Measurements from ENCODE around the gene OR4E1. TPM values are rescaled to one million over a fixed set of nuclear protein-coding genes. Genes with fewer than 3 reads are reported as not detected.
"Not testable (repeated sequence)": the region's sequence is repeated elsewhere in the genome, so short reads cannot be mapped to it uniquely, and the experiment has no call there.

OR4E1 gene
- total RNA-seq, 1 donor from 2014 or later: not detected

DNA sequence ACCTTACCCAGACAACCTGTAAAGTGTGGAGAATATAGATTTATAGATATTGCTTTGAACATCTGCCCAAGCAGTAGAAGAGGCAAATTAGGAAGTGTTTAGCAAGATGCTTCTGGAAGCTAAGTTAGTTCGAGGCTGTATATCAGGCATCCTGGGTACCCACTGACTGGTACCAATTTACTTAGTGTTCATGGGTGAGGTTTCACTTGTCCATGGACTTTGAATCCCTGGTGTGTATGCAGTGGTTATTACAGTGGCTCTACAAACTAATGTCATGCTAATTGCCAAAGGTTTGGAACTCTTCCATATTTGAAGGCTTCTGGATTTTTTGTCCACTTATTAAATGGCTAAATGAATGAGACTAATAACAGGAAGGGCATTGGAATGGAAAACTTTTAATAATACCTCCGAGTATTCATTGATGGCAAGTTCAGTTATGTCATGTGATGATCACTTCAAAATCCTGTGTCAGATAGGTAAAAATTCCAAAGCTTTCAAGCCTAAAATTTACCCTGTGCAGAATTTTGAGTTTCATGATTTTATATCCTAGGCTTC, 20.2 kb downstream of the OR4E1 start, which contains the start of gene OR4E2:
Gene OR4E2 (plus strand): TSS at position 505 of the 555 bp plus-strand sequence. CDS start 11,248 bp downstream, outside the sequence.
- no peak for DNase-seq (ENCODE audit: low spot score)

DNA sequence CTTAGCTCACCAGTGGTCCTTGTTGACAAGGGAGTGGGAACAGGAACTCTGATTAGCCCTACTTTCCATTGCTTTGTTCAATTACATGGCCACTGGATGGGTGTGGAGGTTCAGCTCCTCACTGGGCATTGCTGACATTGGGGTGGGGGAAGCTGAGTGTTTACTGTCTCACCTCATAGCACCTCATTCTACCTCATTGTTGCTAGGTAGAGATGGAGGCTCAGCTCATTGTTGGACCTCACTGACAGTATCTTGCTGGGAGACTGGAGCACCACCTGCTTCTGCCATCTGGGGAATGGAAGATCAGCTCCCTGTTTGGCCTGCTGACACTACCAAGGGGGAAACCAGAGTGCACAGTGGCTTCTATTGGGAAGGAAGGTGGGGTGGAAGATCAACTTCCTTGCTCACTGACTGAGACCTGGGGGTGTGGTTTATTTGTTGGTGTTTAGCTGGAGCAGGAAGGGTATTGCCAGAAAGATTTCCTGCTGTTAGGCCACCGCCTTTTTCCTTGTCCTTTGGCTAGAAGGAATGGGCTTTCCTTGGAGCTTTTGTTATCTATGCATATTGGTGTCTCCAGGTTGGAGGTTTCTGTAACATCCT, 21.3 kb downstream of the OR4E1 start:
- no peak for DNase-seq (ENCODE audit: low spot score)

DNA sequence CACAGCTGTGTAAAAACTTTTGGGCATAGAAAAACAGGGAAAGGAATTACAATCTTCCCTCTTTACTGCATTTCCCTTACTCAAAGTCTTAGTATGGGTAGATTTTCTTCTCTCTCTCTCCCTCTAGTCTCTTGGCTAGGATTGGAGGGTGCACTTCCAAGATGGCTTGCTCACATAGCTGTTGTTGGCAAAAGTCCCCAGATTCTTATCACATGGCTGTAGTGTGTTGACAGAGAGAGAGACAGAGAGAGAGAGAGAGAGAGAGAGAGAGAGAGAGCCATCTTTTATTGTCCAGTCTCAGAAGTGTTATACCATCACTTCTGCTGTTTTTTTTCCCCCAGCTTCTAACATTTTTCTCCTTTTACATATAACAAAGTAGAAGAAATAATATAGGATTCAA, 26.2 kb downstream of the OR4E1 start:
- no peak for DNase-seq (ENCODE audit: low spot score)

DNA sequence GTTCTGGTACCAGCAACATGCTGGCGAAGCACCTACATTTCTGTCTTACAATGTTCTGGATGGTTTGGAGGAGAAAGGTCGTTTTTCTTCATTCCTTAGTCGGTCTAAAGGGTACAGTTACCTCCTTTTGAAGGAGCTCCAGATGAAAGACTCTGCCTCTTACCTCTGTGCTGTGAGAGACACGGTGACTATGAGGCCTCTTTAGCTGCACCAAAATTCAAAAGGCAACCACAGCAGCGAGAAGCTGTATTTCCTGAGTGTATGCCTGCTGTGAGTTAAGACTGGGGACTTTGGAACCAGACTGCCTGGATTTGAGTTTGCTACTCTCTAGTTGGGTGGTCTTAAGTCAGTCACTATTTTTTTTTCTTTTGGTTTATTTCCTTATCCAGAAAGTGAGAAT, 30.2 kb downstream of the OR4E1 start:
- no peak for DNase-seq (ENCODE audit: low spot score)

DNA sequence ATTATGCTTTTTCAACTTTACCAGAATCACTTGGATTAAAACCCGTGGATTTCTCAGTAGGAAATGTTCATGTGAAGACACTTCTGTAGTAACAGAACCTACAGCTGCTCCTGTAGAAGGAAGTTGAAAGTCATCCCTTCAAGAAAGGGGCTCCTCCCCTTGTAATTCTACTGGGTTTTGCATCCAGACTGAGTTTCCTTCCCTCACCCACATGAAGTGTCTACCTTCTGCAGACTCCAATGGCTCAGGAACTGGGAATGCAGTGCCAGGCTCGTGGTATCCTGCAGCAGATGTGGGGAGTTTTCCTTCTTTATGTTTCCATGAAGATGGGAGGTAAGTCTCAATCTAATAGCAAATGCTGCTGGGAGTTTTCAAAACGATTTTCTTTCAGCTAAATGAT, 30.9 kb downstream of the OR4E1 start:
- no peak for DNase-seq (ENCODE audit: low spot score)

DNA sequence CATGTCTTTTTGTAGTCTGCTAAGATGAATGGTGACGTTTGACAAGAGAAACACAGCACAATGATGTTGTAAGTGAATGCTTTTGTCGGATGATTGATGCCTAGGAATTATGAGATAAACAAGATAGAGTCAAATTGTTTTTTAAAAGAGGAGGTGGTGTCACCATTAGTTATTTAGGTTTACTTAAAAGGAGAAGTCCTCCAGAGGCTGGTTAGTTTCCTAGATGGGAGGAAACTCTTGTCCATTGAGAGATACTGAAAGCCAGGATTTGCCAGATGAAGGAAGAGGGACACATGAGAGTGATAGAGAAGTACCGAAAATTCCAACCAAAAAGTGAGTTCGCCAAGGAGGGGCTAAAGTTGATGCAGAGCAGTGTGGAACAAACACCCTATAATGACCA, 38.8 kb downstream of the OR4E1 start, which contains the start of gene OR10G2:
Gene OR10G2 (minus strand): TSS at position 101 of the 400 bp plus-strand sequence. CDS start 98 bp downstream, at position 3.
- no peak for DNase-seq (ENCODE audit: low spot score)

DNA sequence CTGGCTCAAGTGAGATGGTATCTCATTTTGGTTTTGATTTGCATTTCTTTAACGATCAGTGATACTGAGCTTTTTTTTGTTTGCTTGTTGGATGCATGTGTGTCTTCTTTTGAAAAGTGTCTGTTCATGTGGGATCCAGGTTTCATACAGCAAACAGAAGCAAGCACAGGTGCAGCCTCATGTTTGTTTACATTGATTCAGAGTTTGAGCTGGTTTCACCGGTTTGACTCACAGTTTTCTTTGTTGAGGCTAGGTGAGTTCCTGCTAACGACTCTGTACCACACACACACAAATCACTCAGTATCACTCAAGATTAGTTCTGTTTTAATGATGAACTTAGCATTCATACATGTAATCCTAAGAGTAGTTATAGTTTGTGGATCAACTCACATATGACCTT, 42.5 kb downstream of the OR4E1 start:
- no peak for DNase-seq (ENCODE audit: low spot score)

DNA sequence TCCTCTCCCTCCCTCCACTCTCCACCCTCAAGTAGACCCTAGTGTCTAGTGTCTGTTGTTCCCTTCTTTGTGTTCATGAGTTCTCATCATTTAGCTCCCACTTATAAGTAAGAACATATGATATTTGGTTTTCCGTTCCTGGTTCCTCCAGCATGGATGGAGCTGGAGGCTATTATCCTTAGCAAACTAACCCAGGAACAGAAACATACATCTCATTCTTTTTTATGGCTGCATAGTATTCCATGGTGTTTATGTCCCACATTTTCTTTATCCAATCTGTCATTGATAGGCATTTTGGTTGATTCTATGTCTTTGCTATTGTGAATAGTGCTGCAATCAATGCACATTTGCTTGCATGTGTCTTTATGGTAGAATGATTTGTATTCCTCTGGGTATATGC, 43.1 kb downstream of the OR4E1 start:
- not testable (repeated sequence) for DNase-seq (ENCODE audit: low spot score)

DNA sequence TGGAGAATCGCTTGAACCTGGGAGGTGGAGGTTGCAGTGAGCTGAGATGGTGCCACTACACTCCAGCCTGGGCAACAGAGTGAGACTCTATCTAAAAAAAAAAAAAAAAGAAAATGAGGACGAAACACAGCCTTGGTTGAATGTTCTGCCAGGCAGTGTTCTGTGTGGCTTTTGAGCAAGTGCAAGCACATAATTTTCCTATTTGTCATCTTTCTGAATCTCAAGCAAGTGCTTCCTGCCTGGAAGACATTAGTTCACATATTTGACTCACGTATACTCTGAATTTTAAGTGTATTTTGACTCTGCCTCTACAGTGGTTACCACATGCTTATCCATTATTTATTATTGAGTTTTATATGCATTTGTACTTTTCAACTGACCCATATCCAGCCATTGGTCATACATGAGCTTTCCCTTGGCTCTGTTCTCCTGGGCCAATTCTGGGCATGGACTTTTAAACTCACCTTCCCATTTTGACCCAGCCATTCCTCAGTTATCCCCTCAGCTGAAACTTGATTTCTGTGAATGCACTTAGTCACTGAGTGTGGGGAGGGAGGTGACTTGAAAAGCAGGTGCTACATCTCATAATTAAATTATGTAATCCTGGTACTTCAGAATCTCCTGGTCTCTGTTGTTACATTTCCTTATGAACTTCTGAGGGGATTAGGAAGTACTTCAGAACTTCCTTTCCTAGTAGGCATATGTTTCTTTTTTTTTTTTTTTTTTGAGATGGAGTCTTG, 47.0 kb downstream of the OR4E1 start:
- no peak for DNase-seq (ENCODE audit: low spot score)

Other genes starting within 250 kb of the OR4E1 start
- gene CHD8, start 217.7 kb downstream of the OR4E1 start, total RNA-seq: 75.9 TPM
- gene RAB2B, start 196.9 kb downstream of the OR4E1 start, total RNA-seq: 20.6 TPM
- gene TOX4, start 196.6 kb downstream of the OR4E1 start, total RNA-seq: 66.7 TPM
- gene METTL3, start 162.5 kb downstream of the OR4E1 start, total RNA-seq: 37.5 TPM
- gene SALL2, start 147.5 kb downstream of the OR4E1 start, total RNA-seq: 8.3 TPM
- not detected for gene OR10G3, start 93.7 kb downstream of the OR4E1 start, total RNA-seq
- gene OR10G2, start 38.9 kb downstream of the OR4E1 start, total RNA-seq: not detected
- gene OR4E2, start 20.0 kb downstream of the OR4E1 start, total RNA-seq: not detected

Measured in mucosa of gallbladder (tissue), 1 donor.